ENCODE data around the gene DOCK4. TPM values are rescaled to one million over a fixed set of nuclear protein-coding genes. Genes with fewer than 3 reads are reported as not detected.

Gene DOCK4
- total RNA-seq, 1 donor from 2014 or later = 60.3 TPM

- no peaks in the 10 kb centered on the region for H3K27me3 Mint-ChIP-seq (ENCODE audit: unreplicated experiment)
- DNase-seq = peak; percentile 51
- H3K4me1 Mint-ChIP-seq (ENCODE audit: low read depth, unreplicated experiment) = peaks cover 20% of the 10 kb centered on the region
- peak overlapping the region; percentile 17 for H3K27ac Mint-ChIP-seq (ENCODE audit: unreplicated experiment)
- TF ChIP-seq CTCF (IDR thresholded peaks at IDR 0.05; ENCODE audit: partially characterized antibody, unreplicated experiment) = no peak
- H3K36me3 Mint-ChIP-seq (ENCODE audit: unreplicated experiment) = no peaks in the 10 kb centered on the region
- H3K9me3 Mint-ChIP-seq (ENCODE audit: unreplicated experiment) = no peaks in the 10 kb centered on the region
- H3K4me3 Mint-ChIP-seq (ENCODE audit: unreplicated experiment) = peak overlapping the region; percentile 40
Measured at GRCh38 chr7:112056409-112056808, 149.8 kb downstream of the DOCK4 start.

- Mint-ChIP-seq H3K27me3 (ENCODE audit: unreplicated experiment) (no peaks in the 10 kb centered on the region), H3K27ac (ENCODE audit: unreplicated experiment) (no peak overlapping the region), H3K4me3 (ENCODE audit: unreplicated experiment) (no peak overlapping the region)
Measured at GRCh38 chr7:112053737-112054069, 152.5 kb downstream of the DOCK4 start.

GRCh38 chr7:112052993-112053736, 153.0 kb downstream of the DOCK4 start:
- no peaks in the 10 kb centered on the region for H3K27me3 Mint-ChIP-seq (ENCODE audit: unreplicated experiment)
- no peaks in the 10 kb centered on the region for H3K36me3 Mint-ChIP-seq (ENCODE audit: unreplicated experiment)
- no peak for TF ChIP-seq CTCF (IDR thresholded peaks at IDR 0.05; ENCODE audit: partially characterized antibody, unreplicated experiment)
- H3K4me3 Mint-ChIP-seq (ENCODE audit: unreplicated experiment) = no peak overlapping the region
- DNase-seq = no peak
- no peaks in the 10 kb centered on the region for H3K9me3 Mint-ChIP-seq (ENCODE audit: unreplicated experiment)
- no peak overlapping the region for H3K27ac Mint-ChIP-seq (ENCODE audit: unreplicated experiment)
- H3K4me1 Mint-ChIP-seq (ENCODE audit: low read depth, unreplicated experiment) = peaks cover 11% of the 10 kb centered on the region

More at GRCh38 chr7:112053737-112054069, 152.5 kb downstream of the DOCK4 start:
- Mint-ChIP-seq H3K4me1 (ENCODE audit: low read depth, unreplicated experiment) (peaks cover 15% of the 10 kb centered on the region), H3K9me3 (ENCODE audit: unreplicated experiment) (no peaks in the 10 kb centered on the region), H3K36me3 (ENCODE audit: unreplicated experiment) (no peaks in the 10 kb centered on the region)
- DNase-seq = no peak
- TF ChIP-seq CTCF (IDR thresholded peaks at IDR 0.05; ENCODE audit: partially characterized antibody, unreplicated experiment) = no peak

GRCh38 chr7:112052498-112052897, 153.7 kb downstream of the DOCK4 start:
- H3K27me3 Mint-ChIP-seq (ENCODE audit: unreplicated experiment) = no peaks in the 10 kb centered on the region
- no peak overlapping the region for H3K27ac Mint-ChIP-seq (ENCODE audit: unreplicated experiment)
- DNase-seq = no peak
- H3K4me1 Mint-ChIP-seq (ENCODE audit: low read depth, unreplicated experiment) = peaks cover 11% of the 10 kb centered on the region
- H3K36me3 Mint-ChIP-seq (ENCODE audit: unreplicated experiment) = no peaks in the 10 kb centered on the region
- H3K4me3 Mint-ChIP-seq (ENCODE audit: unreplicated experiment) = no peak overlapping the region
- peaks cover 2% of the 10 kb centered on the region for H3K9me3 Mint-ChIP-seq (ENCODE audit: unreplicated experiment)
- TF ChIP-seq CTCF (IDR thresholded peaks at IDR 0.05; ENCODE audit: partially characterized antibody, unreplicated experiment) = no peak

GRCh38 chr7:112050250-112050881, 155.8 kb downstream of the DOCK4 start:
- no peak overlapping the region for H3K27ac Mint-ChIP-seq (ENCODE audit: unreplicated experiment)

More at GRCh38 chr7:112050250-112050881, 155.8 kb downstream of the DOCK4 start:
- H3K27me3 Mint-ChIP-seq (ENCODE audit: unreplicated experiment) = no peaks in the 10 kb centered on the region
- no peak for DNase-seq
- no peaks in the 10 kb centered on the region for H3K36me3 Mint-ChIP-seq (ENCODE audit: unreplicated experiment)
- H3K4me3 Mint-ChIP-seq (ENCODE audit: unreplicated experiment) = no peak overlapping the region
- peaks cover 4% of the 10 kb centered on the region for H3K4me1 Mint-ChIP-seq (ENCODE audit: low read depth, unreplicated experiment)
- peaks cover 2% of the 10 kb centered on the region for H3K9me3 Mint-ChIP-seq (ENCODE audit: unreplicated experiment)
- no peak for TF ChIP-seq CTCF (IDR thresholded peaks at IDR 0.05; ENCODE audit: partially characterized antibody, unreplicated experiment)
